Activated naive CD8-positive, alpha-beta T cell (primary cell): ENCODE measurements around the gene SDHAF1.
"Not testable (repeated sequence)": the region's sequence is repeated elsewhere in the genome, so short reads cannot be mapped to it uniquely, and the experiment has no call there.

ENCODE experiments used
- H3K27ac Mint-ChIP-seq: one replicate; pipeline ENCODE4 v1.8.0; 2021; ENCODE audit warnings: mixed read lengths
- H3K27me3 Mint-ChIP-seq: one replicate; pipeline ENCODE4 v1.8.0; 2021; ENCODE audit warnings: mixed read lengths
- H3K36me3 Mint-ChIP-seq: one replicate; pipeline ENCODE4 v1.8.0; 2021; ENCODE audit warnings: mixed read lengths
- H3K4me1 Mint-ChIP-seq: one replicate; pipeline ENCODE4 v1.8.0; 2021; ENCODE audit warnings: low read depth, mixed read lengths
- H3K4me3 Mint-ChIP-seq: one replicate; pipeline ENCODE4 v1.8.0; 2021; ENCODE audit warnings: mild to moderate bottlenecking, mixed read lengths
- H3K9me3 Mint-ChIP-seq: one replicate; pipeline ENCODE4 v1.8.0; 2021; ENCODE audit warnings: low read depth, mixed read lengths

SDHAF1 gene

DNA sequence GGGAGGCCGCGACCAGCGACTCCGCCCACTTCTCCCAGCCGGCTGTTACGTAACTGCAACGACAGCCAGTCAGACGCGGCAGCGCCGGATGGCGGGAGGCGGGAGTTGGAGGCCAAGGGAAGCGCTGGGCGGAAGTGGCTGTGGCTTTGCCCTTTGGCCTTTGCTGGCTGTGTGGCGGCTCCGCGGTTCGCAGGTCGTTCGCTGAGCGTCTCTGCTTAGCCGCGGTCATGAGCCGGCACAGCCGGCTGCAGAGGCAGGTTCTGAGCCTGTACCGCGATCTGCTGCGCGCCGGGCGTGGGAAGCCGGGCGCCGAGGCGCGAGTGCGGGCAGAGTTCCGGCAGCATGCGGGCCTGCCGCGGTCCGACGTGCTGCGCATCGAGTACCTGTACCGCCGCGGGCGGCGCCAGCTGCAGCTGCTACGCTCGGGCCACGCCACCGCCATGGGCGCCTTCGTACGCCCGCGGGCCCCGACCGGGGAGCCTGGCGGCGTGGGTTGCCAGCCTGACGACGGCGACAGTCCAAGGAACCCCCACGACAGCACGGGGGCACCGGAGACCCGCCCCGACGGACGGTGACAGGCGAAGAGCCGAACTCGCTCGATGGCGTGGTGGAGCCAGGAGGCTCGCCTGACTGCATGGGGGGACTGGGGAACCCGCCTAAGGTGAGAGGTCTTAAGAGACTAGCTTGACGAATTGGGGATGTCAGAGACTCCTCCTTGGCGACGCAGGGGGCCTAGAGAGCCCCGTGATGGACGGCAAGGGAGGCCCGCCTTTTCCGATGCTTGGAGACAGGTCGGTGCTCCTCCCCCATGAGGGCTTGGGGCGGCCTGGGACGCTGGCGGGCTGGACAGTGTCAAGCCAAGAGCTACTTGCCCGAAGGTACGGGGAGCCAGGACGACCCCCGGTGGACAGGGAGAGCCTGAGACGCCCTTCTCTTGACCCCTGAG is at the start of gene SDHAF1:
TSS of gene SDHAF1 (plus strand) at position 141 of the 946 bp plus-strand sequence. CDS start at position 228, 87 bp downstream.
- peaks cover 30% of the 10 kb centered on the region for H3K4me1 Mint-ChIP-seq
- no peaks in the 10 kb centered on the region for H3K36me3 Mint-ChIP-seq
- no peaks in the 10 kb centered on the region for H3K27me3 Mint-ChIP-seq
- peak within 1 kb of the TSS; percentile 94 for H3K4me3 Mint-ChIP-seq
- H3K27ac Mint-ChIP-seq, result peak within 1 kb of the TSS; percentile 92
- no peaks in the 10 kb centered on the region for H3K9me3 Mint-ChIP-seq

GRCh38 chr19:35946203-35946602 is 48.8 kb upstream of the SDHAF1 start:
- H3K9me3 Mint-ChIP-seq, result no peaks in the 10 kb centered on the region
- no peak overlapping the region for H3K4me3 Mint-ChIP-seq
- peak overlapping the region; percentile 34 for H3K27ac Mint-ChIP-seq
- H3K4me1 Mint-ChIP-seq, result peaks cover 23% of the 10 kb centered on the region
- no peaks in the 10 kb centered on the region for H3K27me3 Mint-ChIP-seq
- H3K36me3 Mint-ChIP-seq, result no peaks in the 10 kb centered on the region

DNA sequence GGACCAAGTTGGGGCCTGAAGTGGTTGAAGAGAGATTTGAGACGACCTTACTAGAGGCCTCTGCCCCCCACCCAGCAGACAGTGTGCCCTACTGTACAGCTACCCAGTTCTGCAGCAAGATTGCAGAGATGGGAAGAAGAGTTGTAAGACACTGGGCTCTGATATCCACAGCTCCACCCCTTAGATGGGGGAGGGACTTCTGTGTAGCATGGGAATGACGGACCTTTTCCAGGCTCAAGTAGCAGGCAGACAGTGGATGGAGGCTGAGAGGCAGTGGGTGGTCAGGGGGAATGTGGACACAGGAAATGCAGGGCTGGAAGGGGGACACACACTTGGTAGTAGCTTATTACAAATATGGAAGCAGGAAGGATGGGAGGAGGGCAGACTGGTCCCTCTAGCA is 45.9 kb upstream of the SDHAF1 start:
- H3K4me3 Mint-ChIP-seq, result no peak overlapping the region
- no peaks in the 10 kb centered on the region for H3K9me3 Mint-ChIP-seq
- peak overlapping the region; percentile 41 for H3K27ac Mint-ChIP-seq
- no peaks in the 10 kb centered on the region for H3K27me3 Mint-ChIP-seq
- peaks cover 43% of the 10 kb centered on the region for H3K4me1 Mint-ChIP-seq
- H3K36me3 Mint-ChIP-seq, result no peaks in the 10 kb centered on the region

- Mint-ChIP-seq H3K4me3 (no peak overlapping the region), H3K27ac (peak overlapping the region; percentile 61), H3K9me3 (no peaks in the 10 kb centered on the region), H3K27me3 (no peaks in the 10 kb centered on the region), H3K36me3 (no peaks in the 10 kb centered on the region), H3K4me1 (peaks cover 66% of the 10 kb centered on the region)
Measured at GRCh38 chr19:35955881-35956634, 38.9 kb upstream of the SDHAF1 start.

- H3K9me3 Mint-ChIP-seq, H3K27me3 Mint-ChIP-seq, H3K36me3 Mint-ChIP-seq: not testable (repeated sequence)
- H3K4me1 Mint-ChIP-seq, result peaks cover 60% of the 10 kb centered on the region
- peak overlapping the region; percentile 40 for H3K4me3 Mint-ChIP-seq
- peak overlapping the region; percentile 4 for H3K27ac Mint-ChIP-seq
Measured at GRCh38 chr19:35957411-35957810, 37.6 kb upstream of the SDHAF1 start.

DNA sequence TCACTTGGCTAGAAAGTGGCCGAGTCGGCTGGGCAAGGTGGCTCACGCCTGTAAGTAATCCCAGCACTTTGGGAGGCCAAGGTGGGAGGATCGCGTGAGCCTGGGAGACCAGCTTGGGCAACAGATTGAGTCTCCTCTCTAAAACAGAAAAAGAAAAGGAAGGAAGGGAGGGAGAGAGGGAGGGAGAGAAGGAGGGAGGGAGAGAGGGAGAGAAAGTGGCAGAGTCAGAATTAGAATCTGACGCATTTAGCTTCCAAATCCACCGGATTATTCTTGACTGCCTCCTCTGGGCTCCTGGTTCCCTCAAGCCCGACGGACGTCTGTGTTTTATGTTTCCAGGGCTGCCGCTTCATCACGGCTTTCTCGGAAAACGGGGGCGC is 36.3 kb upstream of the SDHAF1 start:
- Mint-ChIP-seq H3K27me3 (no peaks in the 10 kb centered on the region), H3K9me3 (no peaks in the 10 kb centered on the region), H3K4me3 (peak overlapping the region; percentile 79), H3K4me1 (peaks cover 50% of the 10 kb centered on the region), H3K27ac (no peak overlapping the region), H3K36me3 (no peaks in the 10 kb centered on the region)

GRCh38 chr19:35959040-35959967 is 35.7 kb upstream of the SDHAF1 start:
- Mint-ChIP-seq H3K4me3 (peak overlapping the region; percentile 59), H3K4me1 (peaks cover 43% of the 10 kb centered on the region), H3K27ac (no peak overlapping the region), H3K9me3 (no peaks in the 10 kb centered on the region), H3K27me3 (no peaks in the 10 kb centered on the region), H3K36me3 (no peaks in the 10 kb centered on the region)

- Mint-ChIP-seq H3K36me3 (no peaks in the 10 kb centered on the region), H3K9me3 (no peaks in the 10 kb centered on the region), H3K4me1 (peaks cover 40% of the 10 kb centered on the region), H3K27ac (no peak overlapping the region), H3K27me3 (no peaks in the 10 kb centered on the region), H3K4me3 (peak overlapping the region; percentile 59)
Measured at GRCh38 chr19:35959968-35960320, 35.0 kb upstream of the SDHAF1 start.

DNA sequence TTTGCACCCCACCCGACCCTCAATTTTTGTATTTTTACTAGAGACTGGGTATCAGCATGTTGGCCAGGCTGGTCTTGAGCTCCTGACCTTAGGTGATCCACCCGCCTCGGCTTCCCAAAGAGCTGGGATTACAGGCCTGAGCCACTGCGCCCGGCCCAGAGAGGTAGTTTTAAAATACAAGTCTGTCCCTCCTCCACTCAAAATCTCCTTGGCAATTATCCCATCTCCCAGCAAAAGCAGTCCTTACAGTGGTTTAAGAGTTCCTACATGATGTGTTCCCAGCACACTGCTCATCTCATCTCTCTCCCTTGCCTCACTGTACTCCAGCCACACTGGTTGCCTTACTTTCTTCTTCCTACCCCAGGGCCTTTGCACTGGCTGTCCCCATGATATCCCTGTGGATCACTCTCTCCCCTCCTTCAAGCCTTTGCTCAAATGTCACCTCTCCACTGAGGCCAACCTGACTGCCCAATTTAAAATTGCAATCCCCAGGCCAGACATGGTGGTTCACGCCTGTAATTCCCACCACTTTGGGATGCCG is 34.5 kb upstream of the SDHAF1 start:
- Mint-ChIP-seq H3K4me3 (peak overlapping the region; percentile 36), H3K27ac (no peak overlapping the region), H3K36me3 (no peaks in the 10 kb centered on the region), H3K9me3 (no peaks in the 10 kb centered on the region), H3K4me1 (peaks cover 36% of the 10 kb centered on the region), H3K27me3 (no peaks in the 10 kb centered on the region)

GRCh38 chr19:35963514-35963913 is 31.5 kb upstream of the SDHAF1 start:
- Mint-ChIP-seq H3K36me3 (no peaks in the 10 kb centered on the region), H3K27ac (no peak overlapping the region), H3K9me3 (no peaks in the 10 kb centered on the region), H3K4me1 (peaks cover 11% of the 10 kb centered on the region), H3K4me3 (no peak overlapping the region), H3K27me3 (no peaks in the 10 kb centered on the region)

DNA sequence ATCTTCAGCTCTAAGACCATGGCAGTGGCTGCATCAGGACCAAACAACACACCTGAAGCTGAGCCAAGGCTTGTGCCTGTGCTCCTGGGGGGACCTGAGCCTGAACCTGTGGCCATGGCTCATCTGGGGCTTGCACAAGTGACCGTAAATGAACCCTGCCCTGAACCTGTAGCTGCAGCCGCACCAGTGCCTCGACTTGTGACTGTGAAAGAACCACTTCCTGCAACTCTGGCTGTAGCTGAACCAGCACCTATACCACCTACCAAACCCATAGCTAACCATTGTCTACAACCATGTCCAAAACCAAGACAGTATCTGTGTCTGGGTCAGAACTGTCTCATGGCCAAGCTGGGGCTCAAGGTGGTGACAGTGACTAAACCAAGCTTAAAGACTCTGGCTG is 28.2 kb upstream of the SDHAF1 start:
- Mint-ChIP-seq H3K36me3 (no peaks in the 10 kb centered on the region), H3K9me3 (no peaks in the 10 kb centered on the region), H3K27ac (no peak overlapping the region), H3K4me3 (no peak overlapping the region), H3K27me3 (no peaks in the 10 kb centered on the region), H3K4me1 (peaks cover 2% of the 10 kb centered on the region)

DNA sequence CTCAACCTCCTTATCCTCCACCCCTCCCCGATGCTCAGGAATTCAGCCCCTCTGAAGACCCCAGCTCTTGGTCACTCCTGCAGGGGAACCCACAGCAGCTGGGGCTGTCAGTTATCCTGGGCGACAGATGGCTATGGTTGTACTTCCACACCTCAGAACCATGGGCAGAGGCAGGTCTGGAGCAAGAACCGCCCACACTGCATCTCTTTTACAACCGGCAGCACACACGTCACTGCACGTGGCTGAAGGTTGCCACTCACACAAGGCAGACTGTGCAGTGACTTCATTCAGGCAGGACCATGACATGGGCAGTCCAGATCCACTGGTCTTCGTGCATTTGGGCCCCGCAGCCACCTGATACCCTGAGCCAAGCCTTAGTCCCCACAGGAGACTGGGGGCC is 21.5 kb upstream of the SDHAF1 start:
- Mint-ChIP-seq H3K27me3 (no peaks in the 10 kb centered on the region), H3K36me3 (no peaks in the 10 kb centered on the region), H3K27ac (no peak overlapping the region), H3K9me3 (no peaks in the 10 kb centered on the region), H3K4me1 (peaks cover 2% of the 10 kb centered on the region), H3K4me3 (no peak overlapping the region)

DNA sequence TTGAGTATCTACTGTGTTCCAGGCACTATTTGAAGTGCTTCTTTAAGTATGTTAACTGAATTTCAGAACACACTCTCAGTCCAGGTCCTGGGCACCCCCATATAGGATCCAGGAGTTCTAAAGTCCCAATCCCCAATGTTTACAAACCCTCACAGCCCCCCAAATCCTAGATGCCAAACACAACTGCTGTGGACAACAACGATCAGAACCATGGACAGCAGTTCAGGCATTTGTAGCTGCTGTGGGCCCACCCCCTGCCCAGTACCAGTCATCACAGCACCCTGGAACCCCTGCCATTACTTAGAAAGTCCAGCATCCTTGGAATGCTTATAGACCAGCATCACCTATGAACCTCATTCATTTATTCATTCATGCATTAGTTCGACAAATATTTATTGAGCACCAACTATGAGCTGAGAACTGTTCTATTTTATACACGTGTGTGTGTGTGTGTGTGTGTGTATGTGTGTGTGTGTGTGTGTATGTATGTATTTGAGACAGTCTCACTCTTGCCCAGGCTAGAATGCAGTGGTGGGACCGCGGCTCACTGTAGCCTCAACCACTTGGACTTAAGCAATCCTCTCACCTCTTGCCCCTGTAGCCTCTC is 19.3 kb upstream of the SDHAF1 start:
- Mint-ChIP-seq H3K9me3 (no peaks in the 10 kb centered on the region), H3K27me3 (peaks cover under 1% of the 10 kb centered on the region), H3K36me3 (no peaks in the 10 kb centered on the region), H3K4me3 (no peak overlapping the region), H3K4me1 (no peaks in the 10 kb centered on the region), H3K27ac (no peak overlapping the region)
